COLO668 (cell line): ENCODE measurements around the gene CMC4.

Experiments used
- DNase-seq: peaks from one replicate; lab custom pipeline; 2025; ENCODE audit not compliant: unreplicated experiment; lab: John Stamatoyannopoulos, UW

Gene CMC4

GRCh38 chrX:155070975-155071693 lies at the start of gene CMC4, which contains the start of the genes BRCC3 and MTCP1:
Gene CMC4 (minus strand): TSS chrX:155071136. CDS start chrX:155064023, 7,113 bp downstream.
Gene BRCC3 (plus strand): TSS chrX:155071508. CDS start chrX:155071528, 20 bp downstream.
Gene MTCP1 (minus strand): TSS chrX:155071136. CDS start chrX:155066010, 5,126 bp downstream.
- DNase-seq: peak; percentile 99

- DNase-seq: no peak
Observed at GRCh38 chrX:155115174-155115819, 44.4 kb upstream of the CMC4 start.

- DNase-seq: no peak
Observed at GRCh38 chrX:155113097-155113496, 42.2 kb upstream of the CMC4 start.

GRCh38 chrX:155112171-155112570 lies 41.2 kb upstream of the CMC4 start:
- DNase-seq: no peak

GRCh38 chrX:155108427-155108826 lies 37.5 kb upstream of the CMC4 start:
- DNase-seq: no peak

- no peak for DNase-seq
Observed at GRCh38 chrX:155105919-155106318, 35.0 kb upstream of the CMC4 start.

GRCh38 chrX:155094468-155095061 lies 23.6 kb upstream of the CMC4 start:
- DNase-seq: peak; percentile 22

GRCh38 chrX:155086961-155087735 lies 16.2 kb upstream of the CMC4 start:
- DNase-seq: no peak

GRCh38 chrX:155086202-155086840 lies 15.4 kb upstream of the CMC4 start:
- peak; percentile 52 for DNase-seq

GRCh38 chrX:155071694-155072280 lies 851 bp upstream of the CMC4 start:
- no peak for DNase-seq

- peak; percentile 76 for DNase-seq
Observed at GRCh38 chrX:155070663-155070974, 317 bp downstream of the CMC4 start.

GRCh38 chrX:155070038-155070437 lies 898 bp downstream of the CMC4 start:
- peak; percentile 12 for DNase-seq

- DNase-seq: no peak
Observed at GRCh38 chrX:155069414-155069813, 1.5 kb downstream of the CMC4 start.

GRCh38 chrX:155068165-155068564 lies 2.8 kb downstream of the CMC4 start:
- peak; percentile 8 for DNase-seq

- no peak for DNase-seq
Observed at GRCh38 chrX:155065035-155065734, 5.8 kb downstream of the CMC4 start.

GRCh38 chrX:155061760-155062159 lies 9.2 kb downstream of the CMC4 start:
- DNase-seq: no peak

- peak; percentile 56 for DNase-seq
Observed at GRCh38 chrX:155056877-155057792, 13.8 kb downstream of the CMC4 start.

- no peak for DNase-seq
Observed at GRCh38 chrX:155056471-155056870, 14.5 kb downstream of the CMC4 start.

GRCh38 chrX:155055494-155055893 lies 15.4 kb downstream of the CMC4 start:
- DNase-seq: no peak
